Keratinocyte (primary cell): ENCODE measurements around the gene CCDC9. TPM values are rescaled to one million over a fixed set of nuclear protein-coding genes. Genes with fewer than 3 reads are reported as not detected.
A peak's percentile ranks its signal among the peaks of the same experiment; 100 is the strongest.

Experiments used
- DNase-seq: peaks from one replicate; pipeline ENCODE4 v3.0.0-alpha.2; 2011; ENCODE audit warnings: low read depth, missing footprints, low spot score
- FAIRE-seq: peaks from 2 replicates; lab custom pipeline; 2011; peaks lifted over from hg19 to GRCh38; lab: Jason Lieb, UNC
- H2AFZ ChIP-seq: 2 replicates; pipeline ENCODE4 v1.6.0; 2012; ENCODE audit warnings: low read length, control low read depth, inconsistent platforms; ENCODE audit not compliant: control insufficient read depth
- H3K27ac ChIP-seq: 2 replicates; pipeline ENCODE4 v1.5.1; 2011; ENCODE audit warnings: low read length; ENCODE audit not compliant: control insufficient read depth, insufficient read depth
- H3K27me3 ChIP-seq: 3 replicates; pipeline ENCODE4 v1.6.0; 2011; ENCODE audit warnings: low read length; ENCODE audit not compliant: control insufficient read depth, insufficient read depth; ENCODE audit errors: extremely low read depth
- H3K36me3 ChIP-seq, 2 experiments: 2 replicates in 1 of 2; 3 replicates in 1 of 2; pipeline ENCODE4 v1.5.1; 2011; ENCODE audit warnings: low read length in 2 of 2, mild to moderate bottlenecking in 1 of 2; ENCODE audit not compliant: control insufficient read depth in 2 of 2, insufficient read depth in 2 of 2; ENCODE audit errors: extremely low read depth in 1 of 2
- H3K4me1 ChIP-seq: 3 replicates; pipeline ENCODE4 v1.5.1; 2011; ENCODE audit warnings: low read length; ENCODE audit not compliant: control insufficient read depth, insufficient read depth; ENCODE audit errors: extremely low read depth
- H3K4me2 ChIP-seq: 3 replicates; pipeline ENCODE4 v1.6.0; 2011; ENCODE audit warnings: low read depth, low read length; ENCODE audit not compliant: control insufficient read depth, insufficient read depth; ENCODE audit errors: extremely low read depth
- H3K4me3 ChIP-seq, 3 experiments: fragments of 200-600 bp in 1 of 3; sonication (generic) in 1 of 3; 2 replicates in 2 of 3; 3 replicates in 1 of 3; pipeline ENCODE4 v1.5.1; 2011 to 2016; ENCODE audit warnings: low read length in 3 of 3, mild to moderate bottlenecking in 3 of 3, control low read depth in 2 of 3, inconsistent platforms in 1 of 3, low read depth in 1 of 3, mixed read lengths in 1 of 3, mixed run types in 1 of 3, moderate library complexity in 1 of 3; ENCODE audit not compliant: control insufficient read depth in 2 of 3, insufficient read depth in 2 of 3; ENCODE audit errors: extremely low read depth in 1 of 3
- H3K79me2 ChIP-seq: 2 replicates; pipeline ENCODE4 v1.6.0; 2012; ENCODE audit warnings: low read length; ENCODE audit not compliant: control insufficient read depth, insufficient read depth
- H3K9ac ChIP-seq: 3 replicates; pipeline ENCODE4 v1.6.0; 2011; ENCODE audit warnings: low read length; ENCODE audit not compliant: control insufficient read depth, insufficient read depth; ENCODE audit errors: extremely low read depth
- H3K9me1 ChIP-seq: 3 replicates; pipeline ENCODE4 v1.6.0; 2011; ENCODE audit warnings: low read length; ENCODE audit not compliant: control insufficient read depth, insufficient read depth; ENCODE audit errors: extremely low read depth
- H3K9me3 ChIP-seq: 2 replicates; pipeline ENCODE4 v1.5.1; 2012; ENCODE audit warnings: low read depth, low read length; ENCODE audit not compliant: control insufficient read depth
- H4K20me1 ChIP-seq: 3 replicates; pipeline ENCODE4 v1.6.0; 2011; ENCODE audit warnings: low read length; ENCODE audit not compliant: control insufficient read depth, insufficient read depth; ENCODE audit errors: extremely low read depth
- CTCF ChIP-seq, 3 experiments: IDR thresholded peaks in 1 of 3; conservative IDR thresholded peaks in 1 of 3; optimal IDR thresholded peaks in 1 of 3; 2 replicates in 2 of 3; 3 replicates in 1 of 3; pipeline versions ENCODE3 to v1.5.1; 2011; ENCODE audit warnings: low read length in 3 of 3, mild to moderate bottlenecking in 3 of 3, moderate library complexity in 2 of 3, control low read depth in 1 of 3, inconsistent platforms in 1 of 3; ENCODE audit not compliant: insufficient read depth in 2 of 3; ENCODE audit errors: extremely low read depth in 1 of 3
- EZH2 ChIP-seq: IDR thresholded peaks from one replicate; pipeline ENCODE4 v1.6.1; 2012; ENCODE audit warnings: inconsistent platforms, mild to moderate bottlenecking, low read length, moderate library complexity
- dilution Hi-C: fragments of 300-500 bp; cut with MboI; formaldehyde crosslinking; loops from one replicate; pipeline ENCODE4 v1.7.0; 2020; ENCODE audit warnings: low sequenced_read_pairs; ENCODE audit not compliant: extremely low pct_ligation_motif_present
- polyA plus RNA-seq, 5 experiments: library from polyadenylated mRNA; depleted of rRNA in 3 of 5; stranded (reverse) in 3 of 5; stranded (forward) in 1 of 5; unstranded in 1 of 5; fragments of >200 nt; gene quantifications; 1 replicate in 1 of 5; 2 replicates in 3 of 5; 3 replicates in 1 of 5; pipeline versions ENCODE4 v1.2.1 to v1.2.3, GENCODE V29; 2011 to 2012; ENCODE audit warnings: missing spikeins in 2 of 5, low read depth in 1 of 5, low replicate concordance in 1 of 5

Gene CCDC9
- polyA plus RNA-seq, 1 donor (not counting 4 experiments of a cell fraction or from before 2014, with no cell fraction given) = 2.8 TPM

- no peak for FAIRE-seq
- Histone ChIP-seq H3K4me2 (no peak overlapping the region), H3K4me3 (no peak overlapping the region), H3K9me3 (no peaks in the 10 kb centered on the region), H3K27ac (no peak overlapping the region), H3K27me3 (no peaks in the 10 kb centered on the region), H2AFZ (no peak overlapping the region), H3K79me2 (no peaks in the 10 kb centered on the region), H4K20me1 (no peaks in the 10 kb centered on the region), H3K36me3 (peaks cover 0 to 10% of the 10 kb centered on the region in 2 experiments), H3K4me1 (peaks cover 34% of the 10 kb centered on the region), H3K9ac (no peak overlapping the region), H3K9me1 (peaks cover 2% of the 10 kb centered on the region)
- dilution Hi-C loops = no loop called here
- DNase-seq = no peak
- TF ChIP-seq CTCF (optimal IDR thresholded peaks at IDR 0.05 in 1 of 3, IDR thresholded peaks at IDR 0.05 in 1 of 3, conservative IDR thresholded peaks at IDR 0.05 in 1 of 3; ENCODE audit: extremely low read depth in 1 of 3, insufficient read depth in 2 of 3, low read length in 3 of 3) (no peak), EZH2 (no peak)
Measured at GRCh38 chr19:47241919-47242577, 14.3 kb upstream of the CCDC9 start.

GRCh38 chr19:47243364-47243775 lies 13.0 kb upstream of the CCDC9 start:
- H3K4me2 ChIP-seq = peak overlapping the region; percentile 43
- H3K4me3 ChIP-seq = peak overlapping the region; percentile 7 to 58 (median 13)
- H2AFZ ChIP-seq = peak overlapping the region; percentile 45
- no peaks in the 10 kb centered on the region for H4K20me1 ChIP-seq
- TF ChIP-seq CTCF (optimal IDR thresholded peaks at IDR 0.05 in 1 of 3, IDR thresholded peaks at IDR 0.05 in 1 of 3, conservative IDR thresholded peaks at IDR 0.05 in 1 of 3; ENCODE audit: extremely low read depth in 1 of 3, insufficient read depth in 2 of 3, low read length in 3 of 3) = no peak
- TF ChIP-seq EZH2 = no peak
- H3K27me3 ChIP-seq = no peaks in the 10 kb centered on the region
- DNase-seq (no peak), FAIRE-seq (no peak)
- dilution Hi-C loops = no loop called here
- peak overlapping the region; percentile 85 for H3K9ac ChIP-seq
- peaks cover 0 to 10% of the 10 kb centered on the region in 2 experiments for H3K36me3 ChIP-seq
- peaks cover 31% of the 10 kb centered on the region for H3K4me1 ChIP-seq
- no peaks in the 10 kb centered on the region for H3K9me3 ChIP-seq
- H3K27ac ChIP-seq = peak overlapping the region; percentile 76
- no peaks in the 10 kb centered on the region for H3K79me2 ChIP-seq
- H3K9me1 ChIP-seq = peaks cover 2% of the 10 kb centered on the region
